Left ventricle myocardium inferior (tissue), 1 donor: ENCODE data around the gene HMSD. TPM values are rescaled to one million over a fixed set of nuclear protein-coding genes. Genes with fewer than 3 reads are reported as not detected.
"Not testable (repeated sequence)": the region's sequence is repeated elsewhere in the genome, so short reads cannot be mapped to it uniquely, and the experiment has no call there.

Source experiments
- DNase-seq: peaks from one replicate; pipeline ENCODE4 v3.0.0-alpha.2; 2020
- H3K27ac ChIP-seq: fragments of 200-600 bp; replicated peaks from 2 replicates; pipeline ENCODE4 v1.8.0; 2021
- H3K27me3 ChIP-seq: fragments of 200-600 bp; 2 replicates; pipeline ENCODE4 v1.8.0; 2021; ENCODE audit warnings: low read depth
- H3K36me3 ChIP-seq: fragments of 200-600 bp; 2 replicates; pipeline ENCODE4 v1.8.0; 2021
- H3K4me1 ChIP-seq: fragments of 200-600 bp; 2 replicates; pipeline ENCODE4 v1.8.0; 2021
- H3K4me3 ChIP-seq: fragments of 200-600 bp; 2 replicates; pipeline ENCODE4 v1.8.0; 2021; ENCODE audit warnings: mild to moderate bottlenecking, moderate library complexity
- H3K9me3 ChIP-seq: fragments of 200-600 bp; replicated peaks from 2 replicates; pipeline ENCODE4 v1.8.0; 2021
- CTCF ChIP-seq: fragments of 200-600 bp; IDR thresholded peaks from 2 replicates; pipeline ENCODE4 v1.8.0; 2021; ENCODE audit warnings: antibody characterized with exemption, mild to moderate bottlenecking, borderline replicate concordance
- intact Hi-C: fragments of 100-400 bp; cut with micrococcal nuclease; formaldehyde crosslinking; loops from one replicate; pipeline ENCODE4 v1.11.0; 2022
- total RNA-seq: library from RNA; stranded (reverse); fragmentation: NEBNext Ultra II Directional; extraction: Animal tissue kit (Norgen Biotek cat#: 25700); gene quantifications from one replicate; pipeline ENCODE4 v1.2.1, GENCODE V29; 2021
- donor health status: DM: no; HTN: yes; CAD: no; lungs with severe emphysema.

HMSD gene
- total RNA-seq, 1 donor from 2014 or later: not detected

GRCh38 chr18:63928331-63928730, 20.8 kb upstream of the HMSD start:
- intact Hi-C loops: no loop called here

DNA sequence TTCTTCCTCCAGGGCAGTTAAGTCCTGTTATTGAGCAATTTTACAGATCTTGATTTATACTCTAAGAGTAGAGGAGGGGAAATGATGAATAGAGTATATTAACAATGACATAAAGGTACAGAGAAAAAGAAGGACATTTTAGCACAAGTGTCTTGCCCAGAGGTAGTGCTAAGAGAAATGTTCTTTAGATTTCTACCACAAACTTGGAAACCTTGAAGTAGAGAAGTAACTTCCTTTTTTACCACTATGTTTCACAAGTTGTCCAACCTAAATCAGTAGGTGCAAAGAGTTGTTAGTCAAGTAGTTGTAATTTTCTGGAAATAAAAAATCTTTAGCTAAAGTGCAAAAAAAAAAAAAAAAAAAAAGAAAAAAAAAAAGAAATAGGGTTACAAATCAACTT, 19.7 kb upstream of the HMSD start:
- H3K36me3 ChIP-seq, H3K27me3 ChIP-seq, H3K9me3 ChIP-seq, H3K4me1 ChIP-seq, intact Hi-C loops, H3K4me3 ChIP-seq, H3K27ac ChIP-seq, DNase-seq: not testable (repeated sequence)

More at GRCh38 chr18:63928331-63928730, 20.8 kb upstream of the HMSD start:
- H3K27me3 ChIP-seq: peaks cover 8% of the 10 kb centered on the region
- H3K27ac ChIP-seq: no peak overlapping the region
- H3K4me3 ChIP-seq: no peak overlapping the region
- H3K36me3 ChIP-seq: no peaks in the 10 kb centered on the region
- no peaks in the 10 kb centered on the region for H3K9me3 ChIP-seq
- TF ChIP-seq CTCF: no peak
- no peak for DNase-seq
- H3K4me1 ChIP-seq: no peaks in the 10 kb centered on the region

DNA sequence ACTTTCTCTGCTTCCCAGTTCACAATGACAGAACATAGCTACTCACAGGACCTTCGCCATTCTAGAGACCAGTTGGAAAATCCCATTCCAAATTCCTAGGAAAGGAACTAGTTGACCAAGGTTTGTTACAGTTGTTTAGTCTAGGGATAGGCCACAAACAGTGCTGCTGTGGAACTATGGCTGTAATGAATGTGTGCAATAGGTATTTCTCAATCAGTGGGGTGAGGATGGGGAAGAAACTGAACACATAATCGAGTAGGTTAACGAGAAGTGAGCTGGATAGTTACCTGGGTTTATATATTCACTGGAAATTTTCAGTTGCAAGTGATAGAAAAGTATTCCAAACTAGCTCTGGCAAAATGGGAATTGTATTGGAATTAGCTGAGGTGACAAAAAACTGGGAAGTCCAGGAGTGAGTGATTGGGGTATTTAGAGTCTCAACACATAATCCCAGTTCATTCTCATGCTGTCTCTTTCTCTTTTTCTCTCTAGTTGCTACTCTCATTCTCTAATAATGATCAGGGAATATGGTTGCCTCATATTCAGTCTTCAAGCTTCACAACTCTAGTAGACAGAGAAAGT, 18.2 kb upstream of the HMSD start:
- H3K27me3 ChIP-seq: peaks cover 16% of the 10 kb centered on the region
- H3K36me3 ChIP-seq: no peaks in the 10 kb centered on the region
- no peaks in the 10 kb centered on the region for H3K9me3 ChIP-seq
- no peak for TF ChIP-seq CTCF
- H3K4me1 ChIP-seq: peaks cover under 1% of the 10 kb centered on the region
- DNase-seq: no peak
- H3K4me3 ChIP-seq: no peak overlapping the region
- intact Hi-C loops: loop anchor here (10.0 kb wide), 1 partner anchor 106 kb away; no protein-coding TSS in a partner anchor
- H3K27ac ChIP-seq: no peak overlapping the region

DNA sequence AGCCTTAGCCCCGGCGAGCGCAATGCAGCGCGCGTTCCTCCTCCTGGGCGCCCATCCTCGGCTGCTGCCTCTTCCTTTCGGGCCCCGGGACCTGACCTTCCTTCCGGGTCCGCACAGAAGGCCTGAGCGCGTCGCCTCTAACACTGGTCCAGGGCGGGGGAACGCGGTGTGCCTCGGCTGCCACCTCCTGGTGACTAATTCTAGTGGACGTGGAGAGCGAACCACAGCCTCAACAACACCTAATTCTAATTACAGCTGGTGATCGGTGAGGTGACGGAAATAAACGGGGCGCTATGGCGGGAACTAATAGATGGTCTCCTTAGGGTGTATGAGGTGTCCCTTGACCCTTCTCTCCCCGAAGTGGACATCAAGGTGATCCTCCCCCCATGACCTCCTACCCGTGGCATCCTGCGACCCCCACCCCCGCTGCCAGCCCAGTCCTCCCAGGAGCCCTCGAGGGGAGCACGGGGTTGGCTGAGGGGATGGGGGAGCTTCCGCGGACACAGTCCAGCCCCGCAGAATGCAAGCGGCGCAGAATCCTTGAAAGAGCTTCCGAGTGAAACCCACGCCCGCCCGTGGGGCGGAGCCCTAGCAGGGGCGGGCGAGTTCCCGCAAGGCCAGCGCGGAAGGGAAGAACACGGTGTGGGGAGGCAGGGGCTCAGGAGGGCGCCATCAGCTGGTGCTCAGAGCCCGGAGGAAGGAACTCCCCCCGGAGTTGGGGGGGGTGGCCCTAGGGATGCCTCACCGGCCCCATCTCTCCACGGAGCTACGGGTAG, 12.8 kb upstream of the HMSD start:
- Histone ChIP-seq H3K27ac (no peak overlapping the region), H3K9me3 (no peaks in the 10 kb centered on the region), H3K27me3 (peaks cover 58% of the 10 kb centered on the region), H3K4me1 (peaks cover 11% of the 10 kb centered on the region), H3K36me3 (no peaks in the 10 kb centered on the region), H3K4me3 (peak overlapping the region; percentile 67)
- intact Hi-C loops: loop anchor here (10.0 kb wide), 1 partner anchor 112 kb away; no protein-coding TSS in a partner anchor
- TF ChIP-seq CTCF: peak; percentile 84
- DNase-seq: peak; percentile 81

GRCh38 chr18:63936932-63937393, 12.1 kb upstream of the HMSD start:
- peaks cover 64% of the 10 kb centered on the region for H3K27me3 ChIP-seq
- H3K27ac ChIP-seq: no peak overlapping the region
- H3K36me3 ChIP-seq: no peaks in the 10 kb centered on the region
- H3K4me3 ChIP-seq: peak overlapping the region; percentile 67
- no peak for DNase-seq
- no peak for TF ChIP-seq CTCF
- peaks cover 11% of the 10 kb centered on the region for H3K4me1 ChIP-seq
- no peaks in the 10 kb centered on the region for H3K9me3 ChIP-seq
- intact Hi-C loops: loop anchor here (10.0 kb wide), 1 partner anchor 112 kb away; no protein-coding TSS in a partner anchor

DNA sequence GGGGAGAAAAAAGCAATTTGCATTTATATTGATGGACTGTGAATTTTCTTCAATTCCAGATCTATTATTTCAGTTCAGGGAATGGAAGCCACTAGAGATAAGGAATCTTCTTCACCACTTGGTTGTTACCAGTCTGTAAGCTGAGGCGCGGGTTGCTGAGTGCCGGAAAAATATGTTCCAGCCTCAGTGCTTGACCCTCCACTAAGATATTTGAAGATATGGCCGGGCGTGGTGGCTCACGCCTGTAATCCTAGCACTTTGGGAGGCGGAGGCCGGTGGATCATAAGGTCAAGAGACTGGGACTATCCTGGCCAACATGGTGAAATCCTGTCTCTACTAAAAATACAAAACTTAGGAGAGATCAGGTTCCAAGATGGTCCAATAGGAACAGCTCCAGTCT, 9.1 kb upstream of the HMSD start:
- peaks cover 78% of the 10 kb centered on the region for H3K27me3 ChIP-seq
- no peaks in the 10 kb centered on the region for H3K9me3 ChIP-seq
- no peak for DNase-seq
- peaks cover 11% of the 10 kb centered on the region for H3K4me1 ChIP-seq
- TF ChIP-seq CTCF: no peak
- intact Hi-C loops: no loop called here
- no peaks in the 10 kb centered on the region for H3K36me3 ChIP-seq
- H3K27ac ChIP-seq: no peak overlapping the region
- no peak overlapping the region for H3K4me3 ChIP-seq

DNA sequence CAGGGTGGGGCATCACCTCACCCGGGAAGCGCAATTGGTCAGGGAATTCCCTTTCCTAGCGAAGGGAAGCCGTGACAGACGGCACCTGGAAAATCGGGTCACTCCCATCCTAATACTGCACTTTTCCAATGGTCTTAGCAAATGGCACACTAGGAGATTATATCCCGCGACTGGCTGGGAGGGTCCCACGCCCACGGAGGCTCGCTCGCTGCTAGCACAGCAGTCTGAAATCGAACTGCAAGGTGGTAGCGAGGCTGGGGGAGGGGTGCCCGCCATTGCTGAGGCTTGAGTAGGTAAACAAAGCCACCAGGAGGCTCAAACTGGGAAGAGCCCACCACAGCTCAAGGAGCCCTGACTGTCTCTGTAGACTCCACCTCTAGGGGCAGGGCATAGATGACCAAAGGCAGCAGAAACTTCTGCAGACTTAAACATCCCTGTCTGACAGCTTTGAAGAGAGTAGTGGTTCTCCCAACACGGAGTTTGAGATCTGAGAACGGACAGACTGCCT, 8.5 kb upstream of the HMSD start:
- Histone ChIP-seq H3K4me1 (peaks cover 11% of the 10 kb centered on the region), H3K27me3 (peaks cover 78% of the 10 kb centered on the region)
- H3K4me3 ChIP-seq, DNase-seq, intact Hi-C loops, H3K27ac ChIP-seq, H3K9me3 ChIP-seq, H3K36me3 ChIP-seq: not testable (repeated sequence)
